ENCODE data around the gene MAML1. TPM values are rescaled to one million over a fixed set of nuclear protein-coding genes. Genes with fewer than 3 reads are reported as not detected.

MAML1 gene
- total and polyA plus RNA-seq, 2 experiments from 2014 or later = 9.6 to 43.9 TPM

- TF ChIP-seq ZNF331 (CRISPR knock-in tag; IDR thresholded peaks at IDR 0.05; ENCODE audit: low read depth) = no peak
- DNase-seq (ENCODE audit: low spot score) (no peak), ATAC-seq (peak; percentile 15; the same call in 2 of the 3 replicates)
- H3K27me3 ChIP-seq (ENCODE audit: insufficient read depth) = no peaks in the 10 kb centered on the region
- peaks cover 18% of the 10 kb centered on the region for H3K4me1 ChIP-seq (ENCODE audit: insufficient read depth)
- peaks cover 50% of the 10 kb centered on the region for H3K4me1 Mint-ChIP-seq
- H3K36me3 Mint-ChIP-seq (ENCODE audit: low read depth) = no peaks in the 10 kb centered on the region
- no peaks in the 10 kb centered on the region for H3K36me3 ChIP-seq (ENCODE audit: insufficient read depth)
- H3K27me3 Mint-ChIP-seq (ENCODE audit: insufficient read depth, low read depth, poor library complexity) = peaks cover 2% of the 10 kb centered on the region
- H3K4me2 ChIP-seq = no peak overlapping the region
- H3K27ac Mint-ChIP-seq = peak overlapping the region; percentile 65
- H3K27ac ChIP-seq (ENCODE audit: low read depth) = peak overlapping the region; percentile 69; the same call in 1 of the 2 replicates
- H3K4me3 Mint-ChIP-seq = no peak overlapping the region; the same call in 2 of the 3 replicates
- H3K9me3 Mint-ChIP-seq = no peaks in the 10 kb centered on the region; the same call in 2 of the 3 replicates
- H3K4me3 ChIP-seq = no peak overlapping the region
- H4K20me1 ChIP-seq (replicated peaks; ENCODE audit: insufficient read depth) = peaks cover 55% of the 10 kb centered on the region
- peaks cover 90% of the 10 kb centered on the region for H3K79me2 ChIP-seq (replicated peaks; ENCODE audit: insufficient read depth)
- H3K9me2 ChIP-seq (ENCODE audit: insufficient read depth) = no peaks in the 10 kb centered on the region
- H2AFZ ChIP-seq = no peak overlapping the region
- peaks cover 15% of the 10 kb centered on the region; the same call in 1 of the 2 replicates for H3F3A ChIP-seq (replicated peaks; ENCODE audit: low read depth)
Measured at GRCh38 chr5:179759581-179760551, 27.2 kb downstream of the MAML1 start.

- no peak overlapping the region for H3K4me2 ChIP-seq
- TF ChIP-seq ZNF462 (CRISPR knock-in tag; IDR thresholded peaks at IDR 0.05) (no peak), STAT1 (IDR thresholded peaks at IDR 0.05; ENCODE audit: unreplicated experiment) (no peak), ZNF331 (CRISPR knock-in tag; IDR thresholded peaks at IDR 0.05; ENCODE audit: low read depth) (no peak), ETS1 (IDR thresholded peaks at IDR 0.05) (no peak), NANOG (IDR thresholded peaks at IDR 0.05; ENCODE audit: borderline replicate concordance) (no peak), JUNB (IDR thresholded peaks at IDR 0.05; ENCODE audit: unreplicated experiment) (no peak), CREB1 (CRISPR knock-in tag; IDR thresholded peaks at IDR 0.05; ENCODE audit: low read depth) (no peak), EZH2phosphoT487 (IDR thresholded peaks at IDR 0.05; ENCODE audit: unreplicated experiment) (no peak), ZNF114 (CRISPR knock-in tag; IDR thresholded peaks at IDR 0.05) (no peak), CTCF (conservative IDR thresholded peaks at IDR 0.05; ENCODE audit: low read depth in 2 of 2) (no peak)
Measured at GRCh38 chr5:179762079-179762780, 29.6 kb downstream of the MAML1 start.

More at GRCh38 chr5:179762079-179762780, 29.6 kb downstream of the MAML1 start:
- Histone ChIP-seq H3K27me3 (ENCODE audit: insufficient read depth) (no peaks in the 10 kb centered on the region), H3K9me2 (ENCODE audit: insufficient read depth) (no peaks in the 10 kb centered on the region), H3K27ac (ENCODE audit: low read depth) (peak overlapping the region; percentile 73), H3K4me3 (no peak overlapping the region), H2AFZ (no peak overlapping the region), H3K79me2 (replicated peaks; ENCODE audit: insufficient read depth) (peaks cover 82% of the 10 kb centered on the region), H3K4me1 (ENCODE audit: insufficient read depth) (peaks cover 13% of the 10 kb centered on the region; the same call in 1 of the 2 replicates), H3F3A (replicated peaks; ENCODE audit: low read depth) (peaks cover 13% of the 10 kb centered on the region; the same call in 1 of the 2 replicates), H3K36me3 (ENCODE audit: insufficient read depth) (peaks cover 13% of the 10 kb centered on the region), H4K20me1 (replicated peaks; ENCODE audit: insufficient read depth) (peaks cover 53% of the 10 kb centered on the region)
- DNase-seq (ENCODE audit: low spot score) (peak; percentile 27), ATAC-seq (peak; percentile 50)
- no peak overlapping the region; the same call in 2 of the 3 replicates for H3K4me3 Mint-ChIP-seq
- peaks cover 20% of the 10 kb centered on the region for H3K36me3 Mint-ChIP-seq (ENCODE audit: low read depth)
- H3K27me3 Mint-ChIP-seq (ENCODE audit: insufficient read depth, low read depth, poor library complexity) = peaks cover 2% of the 10 kb centered on the region
- no peaks in the 10 kb centered on the region; the same call in 2 of the 3 replicates for H3K9me3 Mint-ChIP-seq
- peaks cover 47% of the 10 kb centered on the region for H3K4me1 Mint-ChIP-seq
- peak overlapping the region; percentile 86 for H3K27ac Mint-ChIP-seq

All from GM23338 (cell line).